ENCODE data around the gene IGFBP2.

- TF ChIP-seq, protein P1, sequence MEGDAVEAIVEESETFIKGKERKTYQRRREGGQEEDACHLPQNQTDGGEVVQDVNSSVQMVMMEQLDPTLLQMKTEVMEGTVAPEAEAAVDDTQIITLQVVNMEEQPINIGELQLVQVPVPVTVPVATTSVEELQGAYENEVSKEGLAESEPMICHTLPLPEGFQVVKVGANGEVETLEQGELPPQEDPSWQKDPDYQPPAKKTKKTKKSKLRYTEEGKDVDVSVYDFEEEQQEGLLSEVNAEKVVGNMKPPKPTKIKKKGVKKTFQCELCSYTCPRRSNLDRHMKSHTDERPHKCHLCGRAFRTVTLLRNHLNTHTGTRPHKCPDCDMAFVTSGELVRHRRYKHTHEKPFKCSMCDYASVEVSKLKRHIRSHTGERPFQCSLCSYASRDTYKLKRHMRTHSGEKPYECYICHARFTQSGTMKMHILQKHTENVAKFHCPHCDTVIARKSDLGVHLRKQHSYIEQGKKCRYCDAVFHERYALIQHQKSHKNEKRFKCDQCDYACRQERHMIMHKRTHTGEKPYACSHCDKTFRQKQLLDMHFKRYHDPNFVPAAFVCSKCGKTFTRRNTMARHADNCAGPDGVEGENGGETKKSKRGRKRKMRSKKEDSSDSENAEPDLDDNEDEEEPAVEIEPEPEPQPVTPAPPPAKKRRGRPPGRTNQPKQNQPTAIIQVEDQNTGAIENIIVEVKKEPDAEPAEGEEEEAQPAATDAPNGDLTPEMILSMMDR (IDR thresholded peaks at IDR 0.05) = no peak
- no peak for TF ChIP-seq POLR2A (IDR thresholded peaks at IDR 0.05)
These were observed 38.6 kb downstream of the IGFBP2 start for GRCh38 chr2:216671791-216672343.
